ENCODE results near the gene PLK3. TPM values are rescaled to one million over a fixed set of nuclear protein-coding genes. Genes with fewer than 3 reads are reported as not detected.
"Not testable (repeated sequence)": the region's sequence is repeated elsewhere in the genome, so short reads cannot be mapped to it uniquely, and the experiment has no call there.

Gene PLK3
- total RNA-seq: 10.0 and 22.4 TPM in 2 replicates

GRCh38 chr1:44799770-44800584, at the start of gene PLK3:
Gene PLK3, plus strand, starts transcription at chr1:44800377. Its CDS starts 87 bp downstream, at chr1:44800464.
- peak; percentile 99 for DNase-seq (ENCODE audit: low read depth in 2 of 2)

DNA sequence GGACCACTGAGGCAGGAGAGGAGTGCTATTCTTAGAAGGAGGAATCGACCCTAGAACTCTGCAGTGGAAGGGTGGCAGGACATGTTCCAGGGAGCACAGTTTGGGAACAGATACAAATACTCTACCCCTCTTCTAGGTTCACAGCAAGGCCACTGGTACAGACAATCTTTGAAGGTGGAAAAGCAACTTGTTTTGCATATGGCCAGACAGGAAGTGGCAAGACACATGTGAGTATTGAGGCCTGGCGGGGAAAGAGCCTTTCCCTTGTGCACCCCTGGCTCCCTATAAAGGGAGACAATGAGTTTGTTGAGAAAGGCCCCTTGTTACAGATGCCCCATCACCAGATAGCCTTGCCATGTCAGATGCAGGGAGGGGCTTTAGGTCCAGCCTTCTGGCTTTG, 42.8 kb upstream of the PLK3 start:
- DNase-seq (ENCODE audit: low read depth in 2 of 2): no peak

- DNase-seq (ENCODE audit: low read depth in 2 of 2): no peak
Measured at GRCh38 chr1:44759077-44759476, 41.1 kb upstream of the PLK3 start.

- DNase-seq (ENCODE audit: low read depth in 2 of 2): no peak
Measured at GRCh38 chr1:44760876-44761275, 39.3 kb upstream of the PLK3 start.

- not testable (repeated sequence) for DNase-seq (ENCODE audit: low read depth in 2 of 2)
Measured at GRCh38 chr1:44766421-44766820, 33.8 kb upstream of the PLK3 start.

GRCh38 chr1:44775078-44775929, 24.9 kb upstream of the PLK3 start, which contains the start of gene RPS8:
Gene RPS8, plus strand, starts transcription at chr1:44775540. Its CDS starts 57 bp downstream, at chr1:44775597.
- DNase-seq (ENCODE audit: low read depth in 2 of 2): peak; percentile 96 to 97

DNA sequence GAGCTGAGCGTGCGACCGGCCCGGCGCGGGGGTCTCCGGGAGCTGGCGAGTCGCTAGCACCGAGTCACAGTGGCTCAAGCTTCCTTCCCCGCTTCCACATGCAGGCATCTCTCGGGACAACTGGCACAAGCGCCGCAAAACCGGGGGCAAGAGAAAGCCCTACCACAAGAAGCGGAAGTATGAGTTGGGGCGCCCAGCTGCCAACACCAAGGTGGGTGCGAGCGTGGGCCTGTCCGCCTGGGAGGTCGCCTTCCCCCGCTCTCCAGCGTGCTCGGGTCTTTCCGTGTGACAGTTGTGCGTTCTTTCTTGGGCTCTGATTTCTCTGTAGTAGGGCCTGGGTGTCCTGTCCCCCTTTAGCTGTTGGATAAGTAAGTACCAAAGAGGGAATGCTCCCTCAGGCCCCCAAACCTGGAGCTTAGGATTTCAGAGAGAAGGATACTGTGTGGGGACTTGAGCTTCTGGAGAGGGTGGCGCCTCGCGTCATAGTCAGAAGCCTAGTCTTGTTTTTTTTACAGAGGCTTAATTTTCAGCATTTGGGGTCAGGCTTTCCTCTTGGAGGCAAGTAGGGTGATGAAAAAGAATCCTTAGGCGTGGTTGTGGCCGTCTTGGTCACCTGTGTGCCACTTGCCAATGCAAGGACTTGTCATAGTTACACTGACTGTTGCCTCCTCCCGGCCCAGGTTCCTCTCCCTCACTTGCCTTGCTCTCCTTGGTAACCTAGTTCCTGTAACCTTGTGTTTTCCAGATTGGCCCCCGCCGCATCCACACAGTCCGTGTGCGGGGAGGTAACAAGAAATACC, 24.0 kb upstream of the PLK3 start:
- peak in 1 of 2 donors; percentile 42 for DNase-seq (ENCODE audit: low read depth in 2 of 2)

- no peak for DNase-seq (ENCODE audit: low read depth in 2 of 2)
Measured at GRCh38 chr1:44776730-44777068, 23.5 kb upstream of the PLK3 start.

DNA sequence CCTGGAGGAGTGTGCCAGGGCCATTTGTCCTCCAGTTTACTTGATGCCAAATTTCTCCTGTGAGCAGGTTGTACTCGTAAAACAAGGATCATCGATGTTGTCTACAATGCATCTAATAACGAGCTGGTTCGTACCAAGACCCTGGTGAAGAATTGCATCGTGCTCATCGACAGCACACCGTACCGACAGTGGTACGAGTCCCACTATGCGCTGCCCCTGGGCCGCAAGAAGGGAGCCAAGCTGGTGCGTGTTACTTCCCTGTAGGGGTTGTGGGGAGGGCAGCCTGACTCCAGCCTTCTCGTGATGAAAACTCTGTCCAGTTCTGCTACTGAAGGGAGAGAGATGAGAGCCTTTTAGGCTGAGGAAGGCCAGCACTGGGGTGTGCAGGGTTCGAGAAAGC, 22.6 kb upstream of the PLK3 start:
- no peak for DNase-seq (ENCODE audit: low read depth in 2 of 2)

DNA sequence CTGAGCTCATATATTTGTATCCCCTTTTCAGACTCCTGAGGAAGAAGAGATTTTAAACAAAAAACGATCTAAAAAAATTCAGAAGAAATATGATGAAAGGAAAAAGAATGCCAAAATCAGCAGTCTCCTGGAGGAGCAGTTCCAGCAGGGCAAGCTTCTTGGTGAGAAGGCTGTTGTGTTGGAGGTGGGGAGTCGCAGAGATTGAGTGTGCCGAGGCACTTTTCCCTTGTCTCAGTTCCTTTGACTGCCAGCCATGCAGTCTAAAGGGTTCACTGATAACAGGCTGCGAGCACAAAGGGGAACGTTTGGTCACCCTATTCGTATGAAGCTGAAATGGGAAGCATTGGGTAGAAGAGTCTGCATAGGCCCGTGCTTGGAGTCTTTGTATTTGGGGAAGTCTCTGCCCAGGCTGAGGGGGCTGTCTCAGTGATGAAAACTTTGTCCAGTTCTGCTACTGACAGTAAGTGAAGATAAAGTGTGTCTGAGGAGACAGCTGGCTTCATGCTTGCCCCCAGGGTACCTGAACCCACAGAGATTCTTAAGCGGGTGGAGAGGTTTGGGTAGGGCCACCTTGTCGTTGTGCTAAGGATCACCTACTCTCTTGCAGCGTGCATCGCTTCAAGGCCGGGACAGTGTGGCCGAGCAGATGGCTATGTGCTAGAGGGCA, 22.1 kb upstream of the PLK3 start:
- DNase-seq (ENCODE audit: low read depth in 2 of 2): no peak

DNA sequence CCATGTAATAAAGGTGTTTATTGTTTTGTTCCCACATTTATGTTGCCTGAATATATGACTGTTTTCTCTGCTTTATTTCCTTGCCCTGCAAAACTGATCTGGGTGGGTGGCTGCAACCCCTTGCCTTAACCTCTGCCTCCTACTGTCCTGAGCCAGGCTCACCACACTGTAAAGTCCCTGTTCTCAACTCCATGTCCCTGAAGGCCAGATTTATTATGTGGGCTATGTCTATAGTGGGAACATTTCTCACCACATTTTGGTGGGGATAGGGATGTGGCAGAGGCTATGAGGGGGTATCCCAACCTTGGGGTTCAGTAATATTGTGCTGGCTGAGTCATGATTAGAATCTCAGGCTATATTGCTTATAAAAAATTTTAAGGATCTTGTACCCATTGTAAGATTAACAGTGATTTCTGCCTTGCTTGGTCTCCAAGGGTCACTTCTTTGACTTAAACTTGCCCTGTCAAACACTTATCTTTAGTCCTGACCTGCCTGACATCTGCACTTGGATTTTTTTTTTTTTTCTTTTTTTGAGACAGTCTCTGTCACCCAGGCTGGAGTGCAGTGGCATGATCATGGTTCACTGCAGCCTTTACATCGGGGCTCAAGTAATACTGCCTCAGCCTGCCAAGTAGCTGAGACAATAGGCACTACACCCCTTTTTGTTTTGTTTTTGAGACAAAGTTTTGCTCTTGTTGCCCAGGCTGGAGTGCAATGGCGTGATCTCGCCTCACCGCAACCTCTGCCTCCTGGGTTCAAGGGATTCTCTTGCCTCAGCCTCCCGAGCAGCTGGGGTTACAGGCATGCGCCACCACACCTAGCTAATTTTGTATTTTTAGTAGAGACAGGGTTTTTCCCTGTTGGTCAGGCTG, 21.2 kb upstream of the PLK3 start:
- DNase-seq (ENCODE audit: low read depth in 2 of 2): no peak

DNA sequence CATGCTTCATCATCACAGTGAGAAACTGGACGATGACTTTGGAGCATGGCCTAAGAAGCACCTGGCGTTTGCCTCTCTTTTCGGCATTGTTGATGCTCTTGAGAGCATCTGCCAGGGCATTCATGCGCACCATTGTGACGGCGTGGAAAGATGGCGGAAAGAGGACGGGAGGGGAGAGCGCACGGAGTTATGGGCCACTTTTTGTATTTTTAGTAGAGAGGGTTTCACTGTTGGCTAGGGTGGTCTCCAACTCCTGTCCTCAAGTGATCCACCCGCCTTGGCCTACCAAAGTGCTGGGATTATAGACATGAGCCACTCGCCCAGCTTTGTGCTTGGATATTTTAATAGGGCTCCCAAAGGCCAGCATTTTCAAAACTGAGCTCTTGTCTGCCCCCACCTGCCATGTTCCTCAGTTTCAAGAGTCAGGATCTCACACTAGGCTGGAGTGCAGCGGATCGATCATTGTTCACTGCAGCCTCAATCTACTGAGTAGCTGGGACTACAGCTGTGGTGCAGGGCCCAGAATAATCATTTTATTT, 19.5 kb upstream of the PLK3 start:
- DNase-seq (ENCODE audit: low read depth in 2 of 2): no peak

GRCh38 chr1:44783697-44784093, 16.5 kb upstream of the PLK3 start:
- no peak for DNase-seq (ENCODE audit: low read depth in 2 of 2)

DNA sequence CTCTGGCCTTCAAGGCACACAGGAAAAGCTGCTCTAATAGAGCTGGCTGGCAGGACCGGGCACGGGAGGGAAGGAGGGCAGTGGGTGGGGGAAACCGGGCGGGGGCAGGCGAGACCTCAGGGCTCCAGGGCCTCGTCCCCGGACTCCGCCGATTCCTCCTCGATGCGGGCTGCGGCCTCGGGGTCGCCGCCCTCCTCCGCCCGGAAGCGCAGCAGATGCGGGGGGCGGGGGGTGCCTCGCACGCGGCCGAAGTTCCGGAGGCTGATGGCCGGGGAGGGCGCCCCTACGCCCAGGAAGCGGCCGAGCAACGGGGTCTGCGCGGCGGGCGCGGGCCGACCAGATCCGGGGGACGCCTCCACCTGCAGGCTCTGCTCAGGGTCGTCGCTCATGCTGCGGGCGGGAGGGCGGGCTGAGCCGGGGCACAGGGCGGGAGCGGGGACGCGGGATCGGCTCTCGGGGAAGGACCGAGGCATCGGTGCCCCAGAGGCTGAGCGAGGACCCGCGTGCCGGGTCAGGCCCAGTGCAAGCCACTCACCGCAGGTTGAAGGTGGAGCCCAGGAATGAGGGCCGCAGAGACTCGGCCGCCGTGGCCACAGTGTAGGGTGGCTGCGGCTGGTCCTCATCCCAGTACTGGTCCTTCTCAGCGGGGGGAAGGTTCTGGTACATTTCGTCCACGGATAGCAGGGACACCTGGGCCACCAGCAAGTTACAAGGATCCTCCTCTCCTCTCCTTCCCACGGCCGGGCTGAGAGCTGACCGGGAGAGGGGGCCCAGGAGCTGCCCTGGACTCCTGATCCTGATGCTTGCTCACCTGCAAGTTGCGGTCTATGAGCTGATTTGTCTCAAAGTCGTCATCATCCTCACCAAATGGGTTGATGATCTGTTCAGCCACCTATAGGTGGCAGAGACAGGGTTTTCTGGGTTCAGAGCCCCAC, 15.8 kb upstream of the PLK3 start:
- DNase-seq (ENCODE audit: low read depth in 2 of 2): no peak

DNA sequence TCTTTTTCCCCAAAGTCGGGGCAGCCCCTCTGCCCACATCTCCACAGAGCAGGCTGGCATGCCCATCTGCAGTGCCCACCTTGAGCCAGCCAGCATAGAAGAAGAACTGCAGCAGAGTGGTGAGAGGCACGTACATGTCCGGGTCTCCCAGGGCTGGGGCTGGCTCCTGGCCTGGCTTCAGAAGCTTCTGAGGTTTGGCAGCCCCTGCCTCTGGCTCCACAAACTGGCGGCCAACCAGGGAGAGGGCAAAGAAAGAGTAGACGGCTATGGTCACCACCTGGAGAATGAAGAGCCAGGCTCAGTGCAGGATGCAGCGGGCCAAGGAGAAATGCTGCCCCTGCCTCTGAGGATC, 15.2 kb upstream of the PLK3 start:
- no peak for DNase-seq (ENCODE audit: low read depth in 2 of 2)

- DNase-seq (ENCODE audit: low read depth in 2 of 2): no peak
Measured at GRCh38 chr1:44785501-44786137, 14.6 kb upstream of the PLK3 start.

- peak; percentile 67 to 80 for DNase-seq (ENCODE audit: low read depth in 2 of 2)
Measured at GRCh38 chr1:44786138-44786840, 13.9 kb upstream of the PLK3 start.
